Measurements from ENCODE around the gene ANAPC10.

- TF ChIP-seq CTCF (IDR thresholded peaks at IDR 0.05) (no peak), POLR2AphosphoS5 (IDR thresholded peaks at IDR 0.05) (no peak)
Observed at GRCh38 chr4:144968606-144969005, 129.4 kb downstream of the ANAPC10 start.

Measured in sigmoid colon (tissue), 4 donors.